ENCODE data around the gene TSPEAR.

Gene TSPEAR

GRCh38 chr21:44473915-44474555, 237.3 kb downstream of the TSPEAR start:
- Histone ChIP-seq H3K9me3 (ENCODE audit: low read length) (no peaks in the 10 kb centered on the region), H3K36me3 (ENCODE audit: insufficient read depth, low read length) (no peaks in the 10 kb centered on the region), H3K4me1 (ENCODE audit: insufficient read depth, low read length) (peaks cover 18% of the 10 kb centered on the region), H3K4me3 (ENCODE audit: low read depth in 1 of 2, low read length in 2 of 2) (no peak overlapping the region), H3K27ac (ENCODE audit: low read depth, low read length) (no peak overlapping the region), H3K9ac (ENCODE audit: low read length) (no peak overlapping the region), H3K27me3 (ENCODE audit: control insufficient read depth in 1 of 2, insufficient read depth in 2 of 2, low read length in 2 of 2) (no peaks in the 10 kb centered on the region)

- H3K9me3 ChIP-seq (ENCODE audit: low read length) = no peaks in the 10 kb centered on the region
- no peak overlapping the region for H3K4me3 ChIP-seq (ENCODE audit: low read depth in 1 of 2, low read length in 2 of 2)
- H3K27me3 ChIP-seq (ENCODE audit: control insufficient read depth in 1 of 2, insufficient read depth in 2 of 2, low read length in 2 of 2) = no peaks in the 10 kb centered on the region
- H3K4me1 ChIP-seq (ENCODE audit: insufficient read depth, low read length) = no peaks in the 10 kb centered on the region
- H3K9ac ChIP-seq (ENCODE audit: low read length) = no peak overlapping the region
- no peak overlapping the region for H3K27ac ChIP-seq (ENCODE audit: low read depth, low read length)
- H3K36me3 ChIP-seq (ENCODE audit: insufficient read depth, low read length) = no peaks in the 10 kb centered on the region
Measured at GRCh38 chr21:44471996-44472395, 239.4 kb downstream of the TSPEAR start.

- no peaks in the 10 kb centered on the region for H3K27me3 ChIP-seq (ENCODE audit: control insufficient read depth in 1 of 2, insufficient read depth in 2 of 2, low read length in 2 of 2)
- no peaks in the 10 kb centered on the region for H3K36me3 ChIP-seq (ENCODE audit: insufficient read depth, low read length)
- H3K9ac ChIP-seq (ENCODE audit: low read length) = no peak overlapping the region
- no peak overlapping the region for H3K27ac ChIP-seq (ENCODE audit: low read depth, low read length)
- no peaks in the 10 kb centered on the region for H3K9me3 ChIP-seq (ENCODE audit: low read length)
- H3K4me1 ChIP-seq (ENCODE audit: insufficient read depth, low read length) = no peaks in the 10 kb centered on the region
- H3K4me3 ChIP-seq (ENCODE audit: low read depth in 1 of 2, low read length in 2 of 2) = no peak overlapping the region
Measured at GRCh38 chr21:44471341-44471740, 240.0 kb downstream of the TSPEAR start.

GRCh38 chr21:44467859-44468195, 243.5 kb downstream of the TSPEAR start:
- Histone ChIP-seq H3K27ac (ENCODE audit: low read depth, low read length) (no peak overlapping the region), H3K9ac (ENCODE audit: low read length) (no peak overlapping the region), H3K4me1 (ENCODE audit: insufficient read depth, low read length) (no peaks in the 10 kb centered on the region), H3K27me3 (ENCODE audit: control insufficient read depth in 1 of 2, insufficient read depth in 2 of 2, low read length in 2 of 2) (no peaks in the 10 kb centered on the region), H3K4me3 (ENCODE audit: low read depth in 1 of 2, low read length in 2 of 2) (no peak overlapping the region), H3K36me3 (ENCODE audit: insufficient read depth, low read length) (no peaks in the 10 kb centered on the region), H3K9me3 (ENCODE audit: low read length) (no peaks in the 10 kb centered on the region)

GRCh38 chr21:44466996-44467858, 244.1 kb downstream of the TSPEAR start:
- Histone ChIP-seq H3K4me1 (ENCODE audit: insufficient read depth, low read length) (no peaks in the 10 kb centered on the region), H3K27me3 (ENCODE audit: control insufficient read depth in 1 of 2, insufficient read depth in 2 of 2, low read length in 2 of 2) (no peaks in the 10 kb centered on the region), H3K9ac (ENCODE audit: low read length) (no peak overlapping the region), H3K27ac (ENCODE audit: low read depth, low read length) (no peak overlapping the region), H3K4me3 (ENCODE audit: low read depth in 1 of 2, low read length in 2 of 2) (no peak overlapping the region), H3K9me3 (ENCODE audit: low read length) (no peaks in the 10 kb centered on the region), H3K36me3 (ENCODE audit: insufficient read depth, low read length) (no peaks in the 10 kb centered on the region)

GRCh38 chr21:44466351-44466954, 244.9 kb downstream of the TSPEAR start:
- no peaks in the 10 kb centered on the region for H3K27me3 ChIP-seq (ENCODE audit: control insufficient read depth in 1 of 2, insufficient read depth in 2 of 2, low read length in 2 of 2)
- no peak overlapping the region for H3K4me3 ChIP-seq (ENCODE audit: low read depth in 1 of 2, low read length in 2 of 2)
- H3K4me1 ChIP-seq (ENCODE audit: insufficient read depth, low read length) = peaks cover 4% of the 10 kb centered on the region
- no peaks in the 10 kb centered on the region for H3K9me3 ChIP-seq (ENCODE audit: low read length)
- H3K27ac ChIP-seq (ENCODE audit: low read depth, low read length) = no peak overlapping the region
- H3K36me3 ChIP-seq (ENCODE audit: insufficient read depth, low read length) = no peaks in the 10 kb centered on the region
- no peak overlapping the region for H3K9ac ChIP-seq (ENCODE audit: low read length)

GRCh38 chr21:44464351-44464750, 247.0 kb downstream of the TSPEAR start:
- Histone ChIP-seq H3K4me3 (ENCODE audit: low read depth in 1 of 2, low read length in 2 of 2) (no peak overlapping the region), H3K9me3 (ENCODE audit: low read length) (no peaks in the 10 kb centered on the region), H3K9ac (ENCODE audit: low read length) (no peak overlapping the region), H3K36me3 (ENCODE audit: insufficient read depth, low read length) (no peaks in the 10 kb centered on the region), H3K27me3 (ENCODE audit: control insufficient read depth in 1 of 2, insufficient read depth in 2 of 2, low read length in 2 of 2) (no peaks in the 10 kb centered on the region), H3K27ac (ENCODE audit: low read depth, low read length) (no peak overlapping the region), H3K4me1 (ENCODE audit: insufficient read depth, low read length) (peaks cover 4% of the 10 kb centered on the region)

- Histone ChIP-seq H3K9ac (ENCODE audit: low read length) (no peak overlapping the region), H3K27me3 (ENCODE audit: control insufficient read depth in 1 of 2, insufficient read depth in 2 of 2, low read length in 2 of 2) (no peaks in the 10 kb centered on the region), H3K36me3 (ENCODE audit: insufficient read depth, low read length) (no peaks in the 10 kb centered on the region), H3K9me3 (ENCODE audit: low read length) (no peaks in the 10 kb centered on the region), H3K27ac (ENCODE audit: low read depth, low read length) (no peak overlapping the region), H3K4me3 (ENCODE audit: low read depth in 1 of 2, low read length in 2 of 2) (no peak overlapping the region), H3K4me1 (ENCODE audit: insufficient read depth, low read length) (peaks cover 4% of the 10 kb centered on the region)
Measured at GRCh38 chr21:44463724-44464123, 247.6 kb downstream of the TSPEAR start.

GRCh38 chr21:44462834-44463200, 248.6 kb downstream of the TSPEAR start:
- H3K27ac ChIP-seq (ENCODE audit: low read depth, low read length) = no peak overlapping the region
- H3K36me3 ChIP-seq (ENCODE audit: insufficient read depth, low read length) = no peaks in the 10 kb centered on the region
- H3K4me1 ChIP-seq (ENCODE audit: insufficient read depth, low read length) = peaks cover 4% of the 10 kb centered on the region
- no peaks in the 10 kb centered on the region for H3K27me3 ChIP-seq (ENCODE audit: control insufficient read depth in 1 of 2, insufficient read depth in 2 of 2, low read length in 2 of 2)
- no peaks in the 10 kb centered on the region for H3K9me3 ChIP-seq (ENCODE audit: low read length)
- no peak overlapping the region for H3K9ac ChIP-seq (ENCODE audit: low read length)
- no peak overlapping the region for H3K4me3 ChIP-seq (ENCODE audit: low read depth in 1 of 2, low read length in 2 of 2)

- H3K4me3 ChIP-seq (ENCODE audit: low read depth in 1 of 2, low read length in 2 of 2) = no peak overlapping the region
- H3K4me1 ChIP-seq (ENCODE audit: insufficient read depth, low read length) = peaks cover 4% of the 10 kb centered on the region
- no peaks in the 10 kb centered on the region for H3K9me3 ChIP-seq (ENCODE audit: low read length)
- H3K27me3 ChIP-seq (ENCODE audit: control insufficient read depth in 1 of 2, insufficient read depth in 2 of 2, low read length in 2 of 2) = no peaks in the 10 kb centered on the region
- no peak overlapping the region for H3K9ac ChIP-seq (ENCODE audit: low read length)
- H3K27ac ChIP-seq (ENCODE audit: low read depth, low read length) = no peak overlapping the region
- no peaks in the 10 kb centered on the region for H3K36me3 ChIP-seq (ENCODE audit: insufficient read depth, low read length)
Measured at GRCh38 chr21:44462086-44462833, 249.1 kb downstream of the TSPEAR start.

- no peak overlapping the region for H3K4me3 ChIP-seq (ENCODE audit: low read depth in 1 of 2, low read length in 2 of 2)
- H3K9ac ChIP-seq (ENCODE audit: low read length) = no peak overlapping the region
- no peak overlapping the region for H3K27ac ChIP-seq (ENCODE audit: low read depth, low read length)
- H3K36me3 ChIP-seq (ENCODE audit: insufficient read depth, low read length) = no peaks in the 10 kb centered on the region
- H3K4me1 ChIP-seq (ENCODE audit: insufficient read depth, low read length) = peaks cover 4% of the 10 kb centered on the region
- no peaks in the 10 kb centered on the region for H3K27me3 ChIP-seq (ENCODE audit: control insufficient read depth in 1 of 2, insufficient read depth in 2 of 2, low read length in 2 of 2)
- no peaks in the 10 kb centered on the region for H3K9me3 ChIP-seq (ENCODE audit: low read length)
Measured at GRCh38 chr21:44461464-44462001, 249.8 kb downstream of the TSPEAR start.

All from muscle layer of colon (tissue), 2 donors.